ENCODE measurements around the gene OR2AE1.

The OR2AE1 gene

GRCh38 chr7:99855236-99855635 lies 21.6 kb downstream of the OR2AE1 start:
- no peak for DNase-seq

- DNase-seq: no peak
Observed at GRCh38 chr7:99848420-99849216, 28.2 kb downstream of the OR2AE1 start.

GRCh38 chr7:99844328-99844727 lies 32.5 kb downstream of the OR2AE1 start:
- no peak for DNase-seq

- DNase-seq: no peak
Observed at GRCh38 chr7:99843808-99844207, 33.0 kb downstream of the OR2AE1 start.

GRCh38 chr7:99842926-99843325 lies 33.9 kb downstream of the OR2AE1 start:
- no peak for DNase-seq

GRCh38 chr7:99840136-99840869 lies 36.5 kb downstream of the OR2AE1 start:
- DNase-seq: no peak

GRCh38 chr7:99839287-99840021 lies 37.4 kb downstream of the OR2AE1 start:
- no peak for DNase-seq

- no peak for DNase-seq
Observed at GRCh38 chr7:99837649-99838361, 39.0 kb downstream of the OR2AE1 start.

- DNase-seq: no peak
Observed at GRCh38 chr7:99835189-99835588, 41.6 kb downstream of the OR2AE1 start.

GRCh38 chr7:99834382-99834781 lies 42.5 kb downstream of the OR2AE1 start:
- no peak for DNase-seq

- DNase-seq: no peak
Observed at GRCh38 chr7:99833289-99833877, 43.5 kb downstream of the OR2AE1 start.

GRCh38 chr7:99831595-99831994 lies 45.2 kb downstream of the OR2AE1 start:
- DNase-seq: no peak

GRCh38 chr7:99829524-99830160 lies 47.2 kb downstream of the OR2AE1 start:
- no peak for DNase-seq

- no peak for DNase-seq
Observed at GRCh38 chr7:99828811-99829210, 48.0 kb downstream of the OR2AE1 start.

GRCh38 chr7:99827040-99827778 lies 49.6 kb downstream of the OR2AE1 start:
- DNase-seq: no peak

All from activated CD4-positive, alpha-beta T cell treated with anti-CD3 and anti-CD28 coated beads, Interleukin-2, amount 50 U/mL, for 16 hours (primary cell).